GM18526 (cell line): ENCODE results near the gene ITGB4.

Source experiments
- POLR2A ChIP-seq: IDR thresholded peaks from 3 replicates; pipeline ENCODE4 v1.6.1; 2011; ENCODE audit not compliant: insufficient read length; ENCODE audit errors: extremely low read depth

Gene ITGB4

DNA sequence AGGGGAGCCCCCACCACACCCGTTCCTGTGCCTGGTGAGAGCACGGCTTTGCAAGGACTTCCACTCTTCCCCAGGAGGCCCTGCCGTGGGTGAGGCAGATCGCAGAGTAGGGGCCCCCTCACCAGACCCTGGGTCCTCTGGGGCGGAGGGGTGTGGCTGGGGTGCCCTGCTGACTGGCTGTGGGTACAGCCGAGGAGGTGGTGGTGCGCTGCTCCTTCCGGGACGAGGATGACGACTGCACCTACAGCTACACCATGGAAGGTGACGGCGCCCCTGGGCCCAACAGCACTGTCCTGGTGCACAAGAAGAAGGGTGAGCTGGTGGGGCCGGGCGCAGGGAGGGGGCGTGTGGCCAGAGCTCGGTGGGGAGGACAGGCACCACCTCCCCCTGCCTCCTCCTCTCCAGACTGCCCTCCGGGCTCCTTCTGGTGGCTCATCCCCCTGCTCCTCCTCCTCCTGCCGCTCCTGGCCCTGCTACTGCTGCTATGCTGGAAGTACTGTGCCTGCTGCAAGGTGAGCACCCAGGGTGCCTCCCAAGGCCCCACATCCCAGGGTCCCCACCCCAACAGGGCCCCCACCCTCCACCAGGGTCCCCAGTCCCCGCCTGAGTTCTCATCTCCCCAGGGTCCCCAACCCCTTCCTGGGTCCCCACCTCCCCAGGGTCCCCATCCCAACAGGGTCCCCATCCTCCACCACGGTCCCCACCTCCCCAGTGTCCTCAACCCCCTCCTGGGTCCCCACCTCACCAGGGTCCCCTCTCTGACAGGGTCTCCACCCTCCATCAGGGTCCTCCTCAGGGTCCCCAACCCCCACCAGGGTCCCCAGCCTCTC, 16.1 kb downstream of the ITGB4 start:
- TF ChIP-seq POLR2A = no peak

- no peak for TF ChIP-seq POLR2A
These were observed 17.1 kb downstream of the ITGB4 start for GRCh38 chr17:75738218-75738802.

DNA sequence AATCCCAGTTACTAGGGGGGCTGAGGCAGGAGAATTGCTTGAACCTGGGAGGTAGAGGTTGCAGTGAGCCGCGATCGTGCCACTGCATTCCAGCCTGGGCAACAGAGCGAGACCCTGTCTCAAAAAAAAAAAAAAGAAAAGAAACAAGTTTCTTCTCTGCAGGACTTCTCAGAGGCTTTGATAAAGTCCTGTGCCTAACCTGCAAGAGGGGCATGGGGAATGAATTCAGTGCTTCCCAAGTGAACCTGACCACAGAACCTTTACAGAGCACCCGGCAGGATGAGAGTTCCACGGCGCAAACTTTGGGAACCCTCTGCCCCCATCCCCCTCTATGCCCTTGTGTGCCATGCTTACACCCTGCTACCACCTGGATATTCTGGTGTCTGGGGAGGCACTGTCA, 17.9 kb downstream of the ITGB4 start:
- no peak for TF ChIP-seq POLR2A

- TF ChIP-seq POLR2A = no peak
These were observed 18.5 kb downstream of the ITGB4 start for GRCh38 chr17:75739801-75740200.

DNA sequence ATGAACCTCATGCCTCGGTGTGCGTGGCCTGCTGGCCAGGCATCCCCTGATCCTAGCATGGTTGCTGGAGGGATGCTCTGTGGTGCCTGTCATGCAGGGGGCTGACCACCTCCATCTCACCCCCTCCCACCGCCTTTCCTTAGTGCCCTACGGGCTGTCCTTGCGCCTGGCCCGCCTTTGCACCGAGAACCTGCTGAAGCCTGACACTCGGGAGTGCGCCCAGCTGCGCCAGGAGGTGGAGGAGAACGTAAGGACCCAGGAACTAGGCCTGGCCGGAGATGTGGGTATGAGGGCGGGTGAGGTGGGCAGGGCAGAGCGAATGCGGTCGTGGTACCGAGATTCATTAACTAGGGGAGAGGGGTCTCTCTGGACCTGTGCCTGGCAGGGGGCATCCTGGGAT, 19.0 kb downstream of the ITGB4 start:
- TF ChIP-seq POLR2A = no peak

GRCh38 chr17:75740631-75741077, 19.4 kb downstream of the ITGB4 start:
- TF ChIP-seq POLR2A = no peak

- no peak for TF ChIP-seq POLR2A
These were observed 21.1 kb downstream of the ITGB4 start for GRCh38 chr17:75742337-75742736.

- TF ChIP-seq POLR2A = no peak
These were observed 22.5 kb downstream of the ITGB4 start for GRCh38 chr17:75743625-75744206.

GRCh38 chr17:75748706-75749105, 27.4 kb downstream of the ITGB4 start:
- TF ChIP-seq POLR2A = no peak

DNA sequence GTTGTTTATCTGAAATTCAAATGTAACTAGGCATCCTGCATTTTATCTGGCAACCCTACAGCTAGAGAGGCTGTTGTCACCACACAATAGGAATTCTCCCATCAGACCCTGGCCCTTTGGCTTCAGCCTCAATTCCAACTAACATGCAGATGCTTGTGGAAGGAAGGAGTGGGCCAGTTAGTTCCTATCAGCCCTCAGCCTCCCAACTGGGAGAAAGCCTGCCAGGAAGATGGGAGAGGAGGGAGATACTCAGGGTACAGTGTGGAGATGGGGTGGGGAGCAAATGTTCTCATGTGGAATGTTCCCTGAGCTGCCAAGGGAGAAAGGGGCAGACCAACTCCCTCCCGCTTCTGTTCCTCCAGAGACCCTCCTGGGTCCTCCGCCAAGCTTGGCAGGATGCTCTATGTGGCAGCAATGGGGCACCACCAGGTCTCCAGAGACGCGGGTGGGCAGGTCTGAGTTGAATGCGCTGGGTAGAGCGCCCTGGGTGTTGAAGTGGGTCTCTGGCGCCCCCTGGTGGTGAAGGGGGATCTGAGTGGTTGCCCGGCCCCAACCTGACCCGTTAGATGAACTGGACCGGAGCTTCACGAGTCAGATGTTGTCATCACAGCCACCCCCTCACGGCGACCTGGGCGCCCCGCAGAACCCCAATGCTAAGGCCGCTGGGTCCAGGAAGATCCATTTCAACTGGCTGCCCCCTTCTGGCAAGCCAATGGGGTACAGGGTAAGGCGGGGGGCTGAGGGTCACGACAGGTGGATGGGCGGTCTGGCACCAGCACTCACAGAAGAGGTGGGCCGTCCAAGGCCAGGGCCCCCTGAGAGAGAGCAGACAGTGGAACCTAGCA, 28.5 kb downstream of the ITGB4 start:
- TF ChIP-seq POLR2A = no peak

DNA sequence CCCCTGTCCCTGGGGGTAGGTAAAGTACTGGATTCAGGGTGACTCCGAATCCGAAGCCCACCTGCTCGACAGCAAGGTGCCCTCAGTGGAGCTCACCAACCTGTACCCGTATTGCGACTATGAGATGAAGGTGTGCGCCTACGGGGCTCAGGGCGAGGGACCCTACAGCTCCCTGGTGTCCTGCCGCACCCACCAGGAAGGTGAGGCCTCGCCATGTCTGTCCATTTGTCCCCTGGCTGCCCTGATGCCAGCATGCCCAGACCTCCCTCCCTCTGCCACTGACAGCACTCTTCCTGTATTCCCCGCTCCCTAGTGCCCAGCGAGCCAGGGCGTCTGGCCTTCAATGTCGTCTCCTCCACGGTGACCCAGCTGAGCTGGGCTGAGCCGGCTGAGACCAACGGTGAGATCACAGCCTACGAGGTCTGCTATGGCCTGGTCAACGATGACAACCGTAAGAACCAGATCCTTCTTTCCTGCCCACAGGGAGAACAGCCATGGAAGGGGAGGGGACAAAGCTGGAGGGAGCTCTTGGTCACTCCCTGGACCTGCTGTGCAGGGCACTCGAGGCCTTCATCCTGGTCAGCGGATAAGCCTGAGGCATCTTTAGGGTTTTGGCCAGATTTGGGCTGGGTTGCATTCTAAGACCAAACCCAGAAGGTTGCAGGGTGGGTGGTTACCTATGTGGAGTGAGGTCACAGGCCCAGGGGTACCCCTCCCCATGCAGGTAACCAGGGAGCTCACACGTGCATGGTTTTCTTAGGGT, 29.6 kb downstream of the ITGB4 start:
- TF ChIP-seq POLR2A = no peak

GRCh38 chr17:75751676-75752404, 30.6 kb downstream of the ITGB4 start:
- TF ChIP-seq POLR2A = no peak

DNA sequence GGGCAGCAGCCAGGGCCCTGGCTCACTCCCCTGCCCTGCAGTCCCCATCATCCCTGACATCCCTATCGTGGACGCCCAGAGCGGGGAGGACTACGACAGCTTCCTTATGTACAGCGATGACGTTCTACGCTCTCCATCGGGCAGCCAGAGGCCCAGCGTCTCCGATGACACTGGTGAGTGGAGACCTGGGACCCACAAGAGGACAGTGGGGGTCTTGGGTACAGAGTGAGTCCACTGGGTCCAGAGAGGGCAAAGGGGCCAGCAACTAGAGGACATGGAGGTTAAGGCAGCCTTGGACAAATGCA, 31.1 kb downstream of the ITGB4 start:
- no peak for TF ChIP-seq POLR2A

DNA sequence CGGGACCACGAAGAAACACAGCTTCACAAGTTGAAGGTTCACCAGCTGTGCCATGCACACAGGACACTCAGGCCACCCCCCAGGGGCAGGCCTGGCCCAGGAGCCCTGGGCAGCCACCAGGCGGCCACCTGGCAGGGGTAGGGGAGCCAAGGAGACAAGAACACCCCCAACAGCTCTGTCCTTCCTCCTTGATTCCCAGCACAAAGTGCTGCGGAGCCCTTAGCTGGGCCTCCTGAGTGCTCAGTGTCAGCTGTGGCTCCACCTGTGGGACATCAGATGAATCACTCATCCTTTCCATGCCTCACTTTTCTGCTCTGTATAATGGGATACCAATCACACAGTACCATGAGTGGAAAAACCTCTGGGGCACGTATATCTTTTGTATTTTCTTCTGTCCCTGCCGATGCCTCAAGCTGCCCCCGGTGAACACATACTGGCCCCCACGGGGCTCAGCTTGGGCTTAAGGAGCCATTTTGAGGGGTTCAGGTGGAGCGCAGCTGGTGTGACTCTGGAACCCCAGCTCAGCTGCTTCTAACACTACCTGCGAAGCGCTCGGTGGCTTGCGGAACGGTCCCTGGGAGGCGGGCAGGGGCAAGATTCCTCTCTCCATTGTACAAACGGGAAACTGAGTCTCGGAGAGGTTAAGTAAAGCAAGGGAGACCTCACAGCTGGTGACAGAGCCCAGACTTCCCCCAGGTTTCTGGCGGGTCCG, 31.7 kb downstream of the ITGB4 start:
- no peak for TF ChIP-seq POLR2A
